ENCODE data around the gene FADS2.
A peak's percentile ranks its signal among the peaks of the same experiment; 100 is the strongest.

The FADS2 gene

GRCh38 chr11:61882879-61883278, 54.8 kb downstream of the FADS2 start:
- TF ChIP-seq CTCF (conservative IDR thresholded peaks at IDR 0.05; ENCODE audit: low read length): no peak
- H3K4me3 ChIP-seq (ENCODE audit: low read length): no peak overlapping the region
- no peak for DNase-seq (ENCODE audit: low read depth)

GRCh38 chr11:61883327-61883726, 55.2 kb downstream of the FADS2 start:
- H3K4me3 ChIP-seq (ENCODE audit: low read length): no peak overlapping the region
- TF ChIP-seq CTCF (conservative IDR thresholded peaks at IDR 0.05; ENCODE audit: low read length): no peak
- peak; percentile 25 for DNase-seq (ENCODE audit: low read depth)

- no peak overlapping the region for H3K4me3 ChIP-seq (ENCODE audit: low read length)
- no peak for TF ChIP-seq CTCF (conservative IDR thresholded peaks at IDR 0.05; ENCODE audit: low read length)
- DNase-seq (ENCODE audit: low read depth): no peak
Observed at GRCh38 chr11:61883947-61884346, 55.8 kb downstream of the FADS2 start.

GRCh38 chr11:61885166-61885778, 57.2 kb downstream of the FADS2 start:
- no peak for DNase-seq (ENCODE audit: low read depth)

GRCh38 chr11:61885784-61886580, 57.9 kb downstream of the FADS2 start:
- no peak overlapping the region for H3K4me3 ChIP-seq (ENCODE audit: low read length)
- no peak for DNase-seq (ENCODE audit: low read depth)
- no peak for TF ChIP-seq CTCF (conservative IDR thresholded peaks at IDR 0.05; ENCODE audit: low read length)

More at GRCh38 chr11:61885166-61885778, 57.2 kb downstream of the FADS2 start:
- TF ChIP-seq CTCF (conservative IDR thresholded peaks at IDR 0.05; ENCODE audit: low read length): no peak
- no peak overlapping the region for H3K4me3 ChIP-seq (ENCODE audit: low read length)

- no peak for TF ChIP-seq CTCF (conservative IDR thresholded peaks at IDR 0.05; ENCODE audit: low read length)
- no peak for DNase-seq (ENCODE audit: low read depth)
- no peak overlapping the region for H3K4me3 ChIP-seq (ENCODE audit: low read length)
Observed at GRCh38 chr11:61886643-61887042, 58.5 kb downstream of the FADS2 start.
